ENCODE results near the gene NFAT5. TPM values are rescaled to one million over a fixed set of nuclear protein-coding genes. Genes with fewer than 3 reads are reported as not detected.
"Not testable (repeated sequence)": the region's sequence is repeated elsewhere in the genome, so short reads cannot be mapped to it uniquely, and the experiment has no call there.

Gene NFAT5
- total RNA-seq, 3 donors from 2014 or later: 29.1 to 48.4 (median 39.8) TPM

- intact Hi-C loops (cut with DNase I, micrococcal nuclease): no loop called here
- ATAC-seq: no peak
- no peak for TF ChIP-seq CTCF (IDR thresholded peaks at IDR 0.05)
- no peaks in the 10 kb centered on the region for H3K9me3 ChIP-seq
- H3K4me1 ChIP-seq (ENCODE audit: low read depth): peaks cover 29% of the 10 kb centered on the region
- peak overlapping the region; percentile 9 for H3K4me3 ChIP-seq
- peak in 1 of 3 donors; percentile 34 for DNase-seq
- H3K36me3 ChIP-seq (ENCODE audit: low read depth): no peaks in the 10 kb centered on the region
These were observed 159.9 kb downstream of the NFAT5 start for GRCh38 chr16:69725480-69726312.

- H3K9me3 ChIP-seq: no peaks in the 10 kb centered on the region
- intact Hi-C loops (cut with DNase I, micrococcal nuclease): no loop called here
- peak within 1 kb of the TSS; percentile 9 for H3K4me3 ChIP-seq
- ATAC-seq: peak; percentile 93
- peak; percentile 96 to 98 (median 96) for DNase-seq
- TF ChIP-seq CTCF (IDR thresholded peaks at IDR 0.05): no peak
- H3K36me3 ChIP-seq (ENCODE audit: low read depth): no peaks in the 10 kb centered on the region
- peaks cover 29% of the 10 kb centered on the region for H3K4me1 ChIP-seq (ENCODE audit: low read depth)
These were observed 160.7 kb downstream of the NFAT5 start, which contains the start of gene NQO1 for GRCh38 chr16:69726313-69727060. Gene NQO1, minus strand, starts transcription at chr16:69726560. Its CDS starts 121 bp downstream, at chr16:69726439.

DNA sequence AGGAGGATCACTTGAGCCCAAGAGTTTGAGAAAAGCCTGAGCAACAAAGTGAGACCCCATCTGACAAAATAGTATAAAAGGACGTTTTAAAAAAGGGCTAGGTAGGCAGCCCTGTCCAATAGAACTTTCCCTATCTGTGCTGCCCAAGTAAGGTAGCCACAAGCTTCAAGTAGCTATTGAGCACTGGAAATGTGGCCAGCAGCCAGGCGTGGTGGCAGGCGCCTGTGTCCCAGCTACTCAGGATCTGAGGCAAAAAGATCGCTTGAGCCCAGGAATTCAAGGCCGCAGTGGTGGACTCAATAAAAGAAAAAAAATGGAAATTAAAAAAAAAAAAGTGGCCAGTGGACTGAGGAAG lies 162.1 kb downstream of the NFAT5 start:
- peak in 1 of 3 donors; percentile 25 for DNase-seq
- no peaks in the 10 kb centered on the region for H3K9me3 ChIP-seq
- H3K4me1 ChIP-seq (ENCODE audit: low read depth): peaks cover 27% of the 10 kb centered on the region
- ATAC-seq: no peak
- no peak overlapping the region for H3K4me3 ChIP-seq
- intact Hi-C loops (cut with DNase I, micrococcal nuclease): no loop called here
- TF ChIP-seq CTCF (IDR thresholded peaks at IDR 0.05): no peak
- H3K36me3 ChIP-seq (ENCODE audit: low read depth): no peaks in the 10 kb centered on the region

GRCh38 chr16:69729030-69729429 lies 163.3 kb downstream of the NFAT5 start:
- H3K4me3 ChIP-seq; H3K36me3 ChIP-seq (ENCODE audit: low read depth); ATAC-seq; H3K9me3 ChIP-seq; intact Hi-C loops (cut with DNase I, micrococcal nuclease): not testable (repeated sequence)
- peak in 1 of 3 donors; percentile 10 for DNase-seq
- peaks cover 16% of the 10 kb centered on the region for H3K4me1 ChIP-seq (ENCODE audit: low read depth)

DNA sequence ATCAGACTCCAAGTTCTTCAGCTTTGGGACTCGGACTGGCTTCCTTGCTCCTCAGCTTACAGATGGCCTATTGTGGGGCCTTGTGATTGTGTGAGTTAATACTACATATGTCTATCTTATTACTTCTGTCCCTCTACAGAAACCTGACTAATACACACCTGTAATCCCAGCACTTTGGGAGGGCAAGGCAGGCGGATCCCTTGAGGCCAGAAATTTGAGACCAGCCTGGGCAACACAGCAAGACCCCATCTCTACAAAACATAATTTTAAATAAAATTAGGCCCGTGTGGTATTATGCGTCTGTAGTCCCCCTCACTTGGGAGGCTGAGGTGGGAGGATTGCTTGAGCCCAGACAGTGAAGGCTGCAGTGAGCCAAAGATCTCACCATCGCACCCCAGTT lies 165.5 kb downstream of the NFAT5 start:
- peak in 1 of 3 donors; percentile 3 for DNase-seq
- ATAC-seq; H3K9me3 ChIP-seq; H3K4me1 ChIP-seq (ENCODE audit: low read depth); intact Hi-C loops (cut with DNase I, micrococcal nuclease); H3K4me3 ChIP-seq; H3K36me3 ChIP-seq (ENCODE audit: low read depth): not testable (repeated sequence)

DNA sequence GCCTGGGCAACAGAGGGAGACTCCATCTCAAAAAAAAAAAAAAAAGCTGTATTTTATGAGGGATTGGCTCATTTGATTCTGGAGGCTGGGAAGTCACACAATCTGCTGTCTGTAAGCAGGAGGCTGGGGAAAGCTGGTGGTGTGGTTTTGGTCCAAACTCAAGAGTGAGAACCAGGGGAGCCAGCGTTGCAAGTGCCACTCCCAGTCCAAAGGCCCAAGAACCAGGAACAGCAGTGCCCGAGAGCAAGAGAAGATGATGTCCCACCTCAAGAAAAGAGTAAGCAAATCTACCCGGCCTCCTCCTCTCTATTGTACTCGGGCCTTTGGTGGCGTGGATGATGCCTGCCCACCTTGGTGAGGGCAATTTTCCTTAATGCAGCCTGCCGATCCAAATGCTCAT lies 166.3 kb downstream of the NFAT5 start:
- peak in 1 of 3 donors; percentile 37 for DNase-seq
- Histone ChIP-seq H3K4me3 (no peak overlapping the region), H3K9me3 (no peaks in the 10 kb centered on the region), H3K36me3 (ENCODE audit: low read depth) (no peaks in the 10 kb centered on the region), H3K4me1 (ENCODE audit: low read depth) (peaks cover 2% of the 10 kb centered on the region)
- TF ChIP-seq CTCF (IDR thresholded peaks at IDR 0.05): no peak
- ATAC-seq: peak; percentile 72
- intact Hi-C loops (cut with DNase I, micrococcal nuclease): no loop called here

Measured in mucosa of descending colon (tissue), 3 donors.